Activated naive CD8-positive, alpha-beta T cell treated with anti-CD3 and anti-CD28 coated beads for 36 hours (primary cell): ENCODE results near the gene GMDS. TPM values are rescaled to one million over a fixed set of nuclear protein-coding genes. Genes with fewer than 3 reads are reported as not detected.

Experiments used
- DNase-seq: peaks from one replicate; pipeline ENCODE4 v3.0.0; 2021
- H3K27ac Mint-ChIP-seq: one replicate; pipeline ENCODE4 v1.8.0; 2022; ENCODE audit warnings: mild to moderate bottlenecking, moderate library complexity, mixed read lengths
- H3K27me3 Mint-ChIP-seq: one replicate; pipeline ENCODE4 v1.8.0; 2022; ENCODE audit warnings: mild to moderate bottlenecking, mixed read lengths
- H3K36me3 Mint-ChIP-seq: one replicate; pipeline ENCODE4 v1.8.0; 2021; ENCODE audit warnings: mild to moderate bottlenecking, mixed read lengths
- H3K4me1 Mint-ChIP-seq: one replicate; pipeline ENCODE4 v1.8.0; 2021; ENCODE audit warnings: mixed read lengths
- H3K4me3 Mint-ChIP-seq: one replicate; pipeline ENCODE4 v1.8.0; 2022; ENCODE audit warnings: mild to moderate bottlenecking, moderate library complexity, mixed read lengths
- H3K9me3 Mint-ChIP-seq: one replicate; pipeline ENCODE4 v1.8.0; 2022; ENCODE audit warnings: mixed read lengths
- total RNA-seq, 2 experiments: library from RNA; stranded (reverse); gene quantifications; one replicate each; pipeline ENCODE4 v1.2.3, GENCODE V29; 2021

Gene GMDS
- total RNA-seq, 2 experiments from 2014 or later, result 34.7 to 38.5 TPM

- H3K36me3 Mint-ChIP-seq, result no peaks in the 10 kb centered on the region
- H3K9me3 Mint-ChIP-seq, result no peaks in the 10 kb centered on the region
- H3K4me3 Mint-ChIP-seq, result no peak overlapping the region
- H3K27ac Mint-ChIP-seq, result no peak overlapping the region
- peaks cover 4% of the 10 kb centered on the region for H3K4me1 Mint-ChIP-seq
- no peaks in the 10 kb centered on the region for H3K27me3 Mint-ChIP-seq
- DNase-seq, result no peak
Observed at GRCh38 chr6:1870932-1871331, 374.5 kb downstream of the GMDS start.

- Mint-ChIP-seq H3K4me3 (no peak overlapping the region), H3K27ac (no peak overlapping the region), H3K27me3 (no peaks in the 10 kb centered on the region), H3K4me1 (peaks cover 4% of the 10 kb centered on the region), H3K36me3 (no peaks in the 10 kb centered on the region), H3K9me3 (no peaks in the 10 kb centered on the region)
- no peak for DNase-seq
Observed at GRCh38 chr6:1870251-1870650, 375.2 kb downstream of the GMDS start.

- Mint-ChIP-seq H3K36me3 (no peaks in the 10 kb centered on the region), H3K9me3 (no peaks in the 10 kb centered on the region), H3K27ac (no peak overlapping the region)
Observed at GRCh38 chr6:1869769-1870168, 375.6 kb downstream of the GMDS start.

GRCh38 chr6:1869308-1869707 is 376.1 kb downstream of the GMDS start:
- Mint-ChIP-seq H3K27ac (no peak overlapping the region), H3K9me3 (no peaks in the 10 kb centered on the region), H3K4me3 (no peak overlapping the region), H3K36me3 (no peaks in the 10 kb centered on the region), H3K27me3 (no peaks in the 10 kb centered on the region), H3K4me1 (peaks cover 4% of the 10 kb centered on the region)
- DNase-seq, result no peak

More at GRCh38 chr6:1869769-1870168, 375.6 kb downstream of the GMDS start:
- DNase-seq, result no peak
- H3K4me1 Mint-ChIP-seq, result peaks cover 4% of the 10 kb centered on the region
- H3K27me3 Mint-ChIP-seq, result no peaks in the 10 kb centered on the region
- no peak overlapping the region for H3K4me3 Mint-ChIP-seq

- Mint-ChIP-seq H3K4me1 (peaks cover 4% of the 10 kb centered on the region), H3K27me3 (no peaks in the 10 kb centered on the region), H3K9me3 (no peaks in the 10 kb centered on the region), H3K36me3 (no peaks in the 10 kb centered on the region), H3K4me3 (no peak overlapping the region), H3K27ac (no peak overlapping the region)
- DNase-seq, result no peak
Observed at GRCh38 chr6:1868561-1869261, 376.7 kb downstream of the GMDS start.

- no peaks in the 10 kb centered on the region for H3K27me3 Mint-ChIP-seq
- no peak for DNase-seq
- H3K36me3 Mint-ChIP-seq, result no peaks in the 10 kb centered on the region
- H3K4me3 Mint-ChIP-seq, result no peak overlapping the region
- peaks cover 4% of the 10 kb centered on the region for H3K4me1 Mint-ChIP-seq
- no peaks in the 10 kb centered on the region for H3K9me3 Mint-ChIP-seq
- H3K27ac Mint-ChIP-seq, result no peak overlapping the region
Observed at GRCh38 chr6:1867197-1867596, 378.2 kb downstream of the GMDS start.

GRCh38 chr6:1865585-1865984 is 379.8 kb downstream of the GMDS start:
- DNase-seq, result no peak
- no peak overlapping the region for H3K4me3 Mint-ChIP-seq
- H3K36me3 Mint-ChIP-seq, result no peaks in the 10 kb centered on the region
- H3K27ac Mint-ChIP-seq, result no peak overlapping the region
- H3K4me1 Mint-ChIP-seq, result peaks cover 4% of the 10 kb centered on the region
- no peaks in the 10 kb centered on the region for H3K9me3 Mint-ChIP-seq
- H3K27me3 Mint-ChIP-seq, result no peaks in the 10 kb centered on the region

GRCh38 chr6:1864496-1864895 is 380.9 kb downstream of the GMDS start:
- Mint-ChIP-seq H3K36me3 (no peaks in the 10 kb centered on the region), H3K4me3 (no peak overlapping the region), H3K27me3 (no peaks in the 10 kb centered on the region), H3K4me1 (no peaks in the 10 kb centered on the region), H3K9me3 (no peaks in the 10 kb centered on the region), H3K27ac (no peak overlapping the region)
- DNase-seq, result no peak

GRCh38 chr6:1862411-1862810 is 383.0 kb downstream of the GMDS start:
- H3K36me3 Mint-ChIP-seq, result no peaks in the 10 kb centered on the region
- no peaks in the 10 kb centered on the region for H3K27me3 Mint-ChIP-seq
- H3K9me3 Mint-ChIP-seq, result no peaks in the 10 kb centered on the region
- no peak for DNase-seq
- H3K4me1 Mint-ChIP-seq, result no peaks in the 10 kb centered on the region
- H3K4me3 Mint-ChIP-seq, result no peak overlapping the region
- no peak overlapping the region for H3K27ac Mint-ChIP-seq

- Mint-ChIP-seq H3K4me1 (peaks cover 3% of the 10 kb centered on the region), H3K4me3 (no peak overlapping the region)
Observed at GRCh38 chr6:1860756-1861348, 384.6 kb downstream of the GMDS start.

GRCh38 chr6:1858859-1859258 is 386.5 kb downstream of the GMDS start:
- H3K4me1 Mint-ChIP-seq, result peaks cover 3% of the 10 kb centered on the region
- no peaks in the 10 kb centered on the region for H3K27me3 Mint-ChIP-seq
- no peaks in the 10 kb centered on the region for H3K9me3 Mint-ChIP-seq
- H3K27ac Mint-ChIP-seq, result no peak overlapping the region
- no peak overlapping the region for H3K4me3 Mint-ChIP-seq
- DNase-seq, result no peak
- H3K36me3 Mint-ChIP-seq, result no peaks in the 10 kb centered on the region

More at GRCh38 chr6:1860756-1861348, 384.6 kb downstream of the GMDS start:
- Mint-ChIP-seq H3K27me3 (no peaks in the 10 kb centered on the region), H3K36me3 (no peaks in the 10 kb centered on the region), H3K9me3 (no peaks in the 10 kb centered on the region), H3K27ac (no peak overlapping the region)
- DNase-seq, result no peak

GRCh38 chr6:1858196-1858595 is 387.2 kb downstream of the GMDS start:
- Mint-ChIP-seq H3K36me3 (no peaks in the 10 kb centered on the region), H3K4me3 (no peak overlapping the region), H3K4me1 (peaks cover 3% of the 10 kb centered on the region), H3K27me3 (no peaks in the 10 kb centered on the region), H3K9me3 (no peaks in the 10 kb centered on the region), H3K27ac (no peak overlapping the region)
- no peak for DNase-seq

GRCh38 chr6:1856381-1856780 is 389.0 kb downstream of the GMDS start:
- H3K27me3 Mint-ChIP-seq, result no peaks in the 10 kb centered on the region
- H3K4me1 Mint-ChIP-seq, result peaks cover 3% of the 10 kb centered on the region
- no peak for DNase-seq
- no peak overlapping the region for H3K4me3 Mint-ChIP-seq
- H3K27ac Mint-ChIP-seq, result no peak overlapping the region
- no peaks in the 10 kb centered on the region for H3K36me3 Mint-ChIP-seq
- H3K9me3 Mint-ChIP-seq, result no peaks in the 10 kb centered on the region

GRCh38 chr6:1855890-1856289 is 389.5 kb downstream of the GMDS start:
- Mint-ChIP-seq H3K36me3 (no peaks in the 10 kb centered on the region), H3K27me3 (no peaks in the 10 kb centered on the region), H3K4me3 (no peak overlapping the region), H3K27ac (no peak overlapping the region), H3K9me3 (no peaks in the 10 kb centered on the region), H3K4me1 (peaks cover 3% of the 10 kb centered on the region)
- no peak for DNase-seq

- Mint-ChIP-seq H3K27me3 (no peaks in the 10 kb centered on the region), H3K4me1 (peaks cover 3% of the 10 kb centered on the region), H3K4me3 (no peak overlapping the region)
Observed at GRCh38 chr6:1854296-1854695, 391.1 kb downstream of the GMDS start.

GRCh38 chr6:1853761-1854160 is 391.6 kb downstream of the GMDS start:
- no peaks in the 10 kb centered on the region for H3K27me3 Mint-ChIP-seq
- no peak for DNase-seq
- H3K36me3 Mint-ChIP-seq, result no peaks in the 10 kb centered on the region
- H3K4me1 Mint-ChIP-seq, result peaks cover 3% of the 10 kb centered on the region
- H3K4me3 Mint-ChIP-seq, result no peak overlapping the region
- H3K27ac Mint-ChIP-seq, result no peak overlapping the region
- no peaks in the 10 kb centered on the region for H3K9me3 Mint-ChIP-seq

More at GRCh38 chr6:1854296-1854695, 391.1 kb downstream of the GMDS start:
- DNase-seq, result no peak
- Mint-ChIP-seq H3K9me3 (no peaks in the 10 kb centered on the region), H3K36me3 (no peaks in the 10 kb centered on the region), H3K27ac (no peak overlapping the region)
